Jurkat, Clone E6-1 (cell line): ENCODE data around the gene SULT4A1.

Source experiments
- DNase-seq: peaks from one replicate; pipeline ENCODE4 v3.0.0-alpha.2; 2011; ENCODE audit warnings: low read depth, low spot score
- H3K4me3 ChIP-seq: 2 replicates; pipeline ENCODE4 v1.5.1; 2011; ENCODE audit warnings: mild to moderate bottlenecking, low read length, control low read depth, moderate library complexity

SULT4A1 gene

DNA sequence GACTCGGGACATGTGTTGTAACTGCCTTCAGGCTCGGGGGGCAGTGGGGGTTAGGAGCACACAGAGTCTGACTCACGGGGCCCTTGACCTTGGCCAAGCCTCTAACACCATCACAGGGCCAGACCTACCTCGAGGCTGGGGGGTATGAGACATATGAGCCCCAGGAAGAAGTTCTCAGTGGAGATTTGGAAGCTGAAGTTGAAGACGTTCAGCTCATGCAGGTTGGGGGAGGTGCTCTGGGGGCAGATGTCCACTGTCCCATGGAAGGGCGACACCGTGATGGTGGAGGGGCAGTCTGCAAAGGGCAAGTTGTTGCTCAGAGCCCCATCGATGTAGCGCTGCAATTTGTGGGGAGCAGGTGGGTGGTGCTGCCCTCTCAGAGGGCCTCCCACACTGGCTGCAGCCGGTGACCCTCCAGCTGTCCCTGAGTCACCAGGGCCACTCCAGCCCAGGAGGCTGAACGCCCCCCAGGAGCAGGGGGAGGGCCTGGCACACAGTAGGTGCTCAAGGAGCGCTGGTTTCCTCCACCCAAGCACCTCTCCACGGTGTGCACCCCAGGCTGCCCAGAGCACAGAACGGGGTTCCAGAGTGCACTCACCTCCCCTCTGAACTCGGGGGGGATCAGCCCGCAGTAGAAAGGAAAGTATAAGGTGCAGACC is 27.0 kb upstream of the SULT4A1 start:
- DNase-seq: no peak
- H3K4me3 ChIP-seq: no peak overlapping the region

DNA sequence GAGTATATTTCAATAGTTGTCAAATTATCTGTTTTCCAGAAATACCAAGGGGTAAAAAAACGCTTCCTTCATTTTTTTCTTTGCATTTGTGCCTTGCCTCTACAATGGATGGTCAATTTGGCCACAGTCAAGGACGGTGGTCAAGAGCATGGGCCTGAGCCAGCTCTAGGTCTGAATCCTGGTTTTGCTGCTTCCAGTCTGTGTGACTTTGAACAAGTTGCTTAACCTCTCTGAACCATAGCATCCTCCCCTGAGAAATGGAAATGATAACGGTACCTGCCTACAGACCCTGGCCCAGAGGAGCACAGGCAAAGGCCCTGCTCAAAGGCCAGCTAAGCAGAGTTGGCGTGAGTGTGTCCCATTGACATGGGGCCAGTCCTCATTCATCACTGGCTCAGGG is 26.4 kb upstream of the SULT4A1 start:
- no peak overlapping the region for H3K4me3 ChIP-seq
- DNase-seq: no peak

DNA sequence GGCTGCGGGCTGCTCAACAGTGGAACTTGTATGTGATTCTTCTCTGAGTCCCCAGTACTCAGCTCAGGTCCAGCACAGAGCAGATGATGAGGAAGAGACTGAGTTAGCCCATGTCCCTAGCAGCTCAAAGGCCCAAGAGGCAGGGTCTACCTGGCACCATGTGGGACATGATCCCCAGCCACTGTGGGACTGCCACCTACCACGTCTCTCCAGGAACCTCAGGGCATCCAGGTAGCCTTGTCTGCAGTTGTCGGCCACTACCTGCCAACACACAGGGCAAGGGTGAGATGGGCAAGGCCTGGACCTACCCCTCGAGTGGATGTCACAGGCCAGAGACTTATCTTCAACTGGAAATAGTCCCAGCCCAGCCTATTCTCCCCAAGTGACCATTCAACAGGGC is 25.1 kb upstream of the SULT4A1 start:
- no peak for DNase-seq
- H3K4me3 ChIP-seq: no peak overlapping the region

DNA sequence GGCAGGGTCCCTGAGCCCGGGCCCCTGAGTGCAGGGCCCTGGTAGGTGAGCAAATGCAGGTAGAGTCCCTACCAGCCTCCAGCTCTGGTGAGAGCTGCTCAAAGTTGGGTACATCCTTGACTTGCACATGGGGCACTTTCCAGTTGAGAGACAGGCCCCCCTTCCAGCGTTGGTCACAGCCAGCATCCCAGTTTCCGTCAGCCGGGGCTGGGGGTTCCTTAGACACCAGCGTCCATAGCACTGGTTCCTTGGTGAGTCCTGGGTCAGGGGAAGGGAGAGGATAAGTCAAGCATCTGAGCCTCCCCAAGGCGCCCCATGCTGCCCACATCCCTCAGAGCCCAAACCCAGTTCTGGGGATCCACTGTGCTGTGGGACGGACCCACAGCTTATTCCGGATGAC is 23.9 kb upstream of the SULT4A1 start:
- no peak for DNase-seq
- H3K4me3 ChIP-seq: no peak overlapping the region

DNA sequence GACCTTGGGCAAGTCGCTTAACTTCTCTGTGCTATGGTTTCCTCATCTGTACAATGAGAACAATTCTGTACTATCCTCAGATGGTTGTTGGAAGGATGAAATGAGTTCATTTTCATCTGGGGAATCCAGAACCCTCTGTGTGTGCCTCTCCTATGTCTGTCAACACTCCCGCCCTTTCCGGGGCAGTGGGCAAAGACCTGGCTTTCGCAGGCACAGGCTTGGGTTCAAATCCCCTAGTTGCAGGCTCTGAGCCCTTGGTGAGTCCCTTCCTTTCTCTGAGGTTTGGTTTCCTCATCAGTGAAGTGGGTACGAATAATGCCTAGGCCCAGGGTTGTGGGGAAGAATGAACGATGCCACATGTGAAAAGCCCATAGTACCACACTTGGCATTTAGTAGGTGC is 23.5 kb upstream of the SULT4A1 start:
- no peak overlapping the region for H3K4me3 ChIP-seq
- DNase-seq: no peak

DNA sequence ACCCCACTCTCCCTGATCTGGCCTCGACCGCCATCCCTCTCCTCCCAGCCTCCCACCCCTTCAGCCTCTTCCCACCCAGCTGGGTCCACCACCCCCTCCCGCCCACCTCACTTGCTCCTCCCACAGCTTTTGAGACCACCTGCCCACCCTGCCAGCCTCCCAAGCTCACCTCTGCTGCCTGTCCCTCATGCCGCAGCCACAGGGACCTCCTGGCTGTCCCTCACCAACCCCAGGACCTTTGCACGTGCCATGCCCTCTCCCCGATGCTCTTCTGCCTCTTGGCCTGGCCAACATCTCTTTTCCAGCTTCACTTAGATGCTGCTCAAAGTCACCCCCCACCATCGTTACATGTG is 23.0 kb upstream of the SULT4A1 start:
- DNase-seq: no peak
- no peak overlapping the region for H3K4me3 ChIP-seq

DNA sequence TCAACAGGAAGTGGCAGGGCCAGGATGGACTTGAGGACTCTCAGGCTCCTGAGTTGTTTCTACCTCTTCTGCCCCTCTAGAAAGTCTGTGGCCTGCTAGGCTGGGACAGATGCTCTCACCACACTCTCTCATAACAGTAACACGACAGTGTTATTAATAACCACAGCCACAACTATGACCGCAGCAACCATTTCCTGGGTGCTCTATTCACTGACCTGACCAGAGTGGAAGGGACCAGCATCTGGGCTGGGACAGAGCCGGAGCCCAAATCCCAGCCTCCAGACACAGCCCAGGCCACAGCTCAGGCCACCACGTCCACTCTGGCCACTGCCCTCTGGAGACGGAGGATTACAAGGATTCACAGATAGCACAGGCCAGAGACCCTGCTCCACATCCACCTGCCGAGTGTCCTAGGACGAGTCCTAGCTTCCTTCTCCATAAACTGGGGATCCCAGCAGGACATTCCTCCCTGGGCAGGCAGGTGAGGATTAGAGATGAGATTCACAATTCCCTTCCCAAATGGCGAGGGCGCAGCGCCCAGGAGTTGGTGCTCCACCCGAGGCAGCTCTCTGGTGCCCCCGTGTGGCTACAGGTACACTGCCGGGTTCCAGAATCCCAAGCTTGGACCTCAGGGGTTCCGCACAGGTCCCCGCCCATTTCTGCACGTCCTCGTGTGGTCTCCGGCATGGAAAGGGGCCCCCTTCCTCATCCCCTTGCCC is 22.4 kb upstream of the SULT4A1 start:
- no peak overlapping the region for H3K4me3 ChIP-seq
- peak; percentile 10 for DNase-seq

DNA sequence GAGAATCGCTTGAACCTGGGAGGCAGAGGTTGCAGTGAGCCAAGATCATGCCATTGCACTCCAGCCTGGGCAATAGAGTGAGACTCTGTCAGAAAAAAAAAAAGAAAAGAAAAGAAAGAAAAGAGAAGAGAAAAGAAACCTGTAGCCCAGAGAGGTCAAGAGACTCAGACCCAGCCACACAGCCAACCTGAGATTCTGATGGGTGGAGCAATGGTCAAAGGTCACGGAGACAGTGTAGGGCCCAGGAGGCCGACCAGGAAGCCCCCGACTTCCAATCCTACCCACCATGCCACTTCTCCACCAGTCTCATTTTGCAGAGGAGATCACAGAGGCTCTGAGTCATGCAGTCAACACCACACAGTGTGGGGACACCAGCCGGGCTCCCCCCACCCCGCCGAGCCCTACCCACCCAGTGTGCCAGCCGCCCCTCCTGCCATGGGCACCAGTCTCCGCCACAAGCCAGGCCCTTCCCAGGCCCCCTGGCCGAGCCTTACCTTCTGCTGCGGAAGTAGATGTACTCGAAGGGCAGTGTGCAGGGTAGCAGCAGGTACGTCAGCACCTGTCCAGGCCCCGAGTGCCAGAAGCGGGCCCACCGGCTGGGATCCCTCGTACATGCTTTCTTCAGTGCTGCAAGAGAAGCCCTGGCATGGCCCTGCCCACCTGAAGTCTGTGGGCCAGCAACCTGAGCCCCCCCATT is 21.6 kb upstream of the SULT4A1 start:
- DNase-seq: no peak

DNA sequence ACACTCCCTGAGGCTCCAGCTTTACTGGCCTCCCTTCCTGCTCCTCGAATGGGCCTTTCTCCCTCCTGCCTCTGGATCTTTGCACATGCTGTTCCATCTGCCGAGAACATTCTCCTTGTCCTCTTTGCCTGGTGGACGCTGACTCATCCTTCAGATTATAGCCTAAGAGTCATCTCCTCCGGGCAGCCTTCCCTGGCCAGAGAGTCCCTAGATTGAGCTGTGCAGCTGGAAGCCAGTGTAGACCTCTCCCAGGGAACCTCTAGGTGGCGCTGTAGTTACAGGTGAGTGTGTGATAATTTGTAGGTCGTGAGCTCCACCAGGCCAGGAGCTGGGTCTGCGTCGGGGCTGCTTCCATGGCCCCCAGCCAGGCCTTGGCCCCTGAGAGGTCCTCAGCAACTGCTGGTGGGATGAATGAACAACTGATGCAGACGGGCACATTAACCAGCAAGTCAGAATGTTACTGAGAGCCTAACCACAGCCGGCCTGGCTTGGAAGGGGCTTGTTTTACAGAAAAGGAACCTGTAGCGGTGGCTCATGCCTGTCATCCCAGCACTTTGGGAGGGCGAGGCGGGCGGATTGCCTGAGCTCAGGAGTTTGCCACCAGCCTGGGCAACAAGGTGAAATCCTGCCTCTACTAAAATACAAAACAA is 20.8 kb upstream of the SULT4A1 start:
- no peak overlapping the region for H3K4me3 ChIP-seq
- DNase-seq: peak; percentile 56

More for the DNA sequence above, 21.6 kb upstream of the SULT4A1 start:
- H3K4me3 ChIP-seq: no peak overlapping the region

DNA sequence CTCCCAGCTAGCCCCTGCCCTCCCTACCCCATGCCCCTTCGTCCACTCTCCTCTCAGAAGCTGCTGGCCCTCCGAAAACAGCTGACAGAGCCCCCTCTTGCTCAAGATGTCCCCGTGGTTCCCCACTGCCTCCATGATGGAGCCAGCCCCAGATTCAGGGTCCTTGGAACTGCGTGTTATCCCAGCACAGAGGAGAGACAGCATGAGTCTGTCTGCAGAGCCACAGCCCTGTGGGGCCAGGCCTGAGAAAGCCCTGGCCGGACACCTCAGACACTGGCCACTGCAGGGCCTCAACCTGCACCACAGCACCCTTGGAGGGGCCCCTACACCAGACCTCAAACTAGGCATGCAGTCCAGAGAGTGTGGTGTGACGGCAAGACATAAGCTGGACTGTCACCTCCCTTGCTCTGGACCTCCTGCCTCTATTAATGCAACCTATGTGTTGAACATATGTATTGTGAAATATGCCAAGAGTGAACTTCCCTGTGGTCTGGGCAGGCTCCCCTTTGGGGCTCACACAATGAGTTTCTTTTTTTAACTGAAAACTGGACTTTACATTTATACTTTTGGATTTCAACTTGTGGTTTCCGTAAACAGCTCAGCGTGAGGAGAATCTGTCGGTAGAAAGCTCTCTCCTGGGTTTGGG is 19.9 kb upstream of the SULT4A1 start:
- H3K4me3 ChIP-seq: no peak overlapping the region
- no peak for DNase-seq

DNA sequence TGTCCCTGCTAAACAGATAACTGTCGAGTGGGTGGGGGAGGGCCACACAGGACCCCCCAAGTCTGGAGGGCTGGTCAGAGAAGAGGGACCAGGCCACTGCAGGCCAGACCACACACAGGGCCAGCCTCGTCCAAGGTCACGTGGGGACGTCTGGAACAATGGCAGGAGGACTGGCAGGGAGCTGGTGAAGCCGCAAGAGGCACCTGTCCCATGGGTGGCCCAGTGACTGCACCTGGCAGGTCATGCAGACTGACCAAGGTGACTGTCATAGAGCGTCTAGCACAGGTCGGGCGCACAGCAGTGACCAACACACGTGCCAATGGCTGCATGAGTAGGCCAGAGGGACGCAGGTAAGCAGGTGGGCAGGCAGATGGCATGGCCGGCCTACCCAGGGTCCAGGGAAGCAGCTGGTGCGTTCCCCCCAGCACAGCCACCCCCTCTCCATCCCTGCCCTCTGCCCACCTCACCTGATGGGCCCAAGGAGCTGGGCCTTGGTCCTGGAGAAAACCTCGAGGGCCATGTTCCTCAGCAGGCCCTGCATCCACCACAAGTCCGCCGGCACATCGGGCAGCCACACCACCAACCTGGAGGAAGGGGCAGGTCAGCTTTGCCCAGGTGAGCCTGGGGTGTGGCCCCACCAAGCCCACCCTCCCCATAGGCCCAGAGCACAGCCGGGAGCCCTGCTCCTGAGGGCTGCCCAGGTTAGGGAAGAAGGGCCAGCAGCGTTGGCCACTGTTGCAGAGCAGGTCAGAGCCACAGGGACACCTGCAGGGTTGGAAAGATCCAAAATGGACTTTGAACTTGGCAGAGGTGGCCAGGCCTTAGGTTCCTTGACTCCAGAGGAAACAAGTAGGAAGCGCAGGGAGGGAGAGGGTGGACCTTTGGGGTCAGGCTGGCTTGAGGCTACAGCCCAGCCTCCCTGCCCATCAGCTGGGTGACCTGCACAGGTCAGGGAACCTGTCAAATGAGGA is 19.1 kb upstream of the SULT4A1 start:
- no peak overlapping the region for H3K4me3 ChIP-seq
- no peak for DNase-seq

DNA sequence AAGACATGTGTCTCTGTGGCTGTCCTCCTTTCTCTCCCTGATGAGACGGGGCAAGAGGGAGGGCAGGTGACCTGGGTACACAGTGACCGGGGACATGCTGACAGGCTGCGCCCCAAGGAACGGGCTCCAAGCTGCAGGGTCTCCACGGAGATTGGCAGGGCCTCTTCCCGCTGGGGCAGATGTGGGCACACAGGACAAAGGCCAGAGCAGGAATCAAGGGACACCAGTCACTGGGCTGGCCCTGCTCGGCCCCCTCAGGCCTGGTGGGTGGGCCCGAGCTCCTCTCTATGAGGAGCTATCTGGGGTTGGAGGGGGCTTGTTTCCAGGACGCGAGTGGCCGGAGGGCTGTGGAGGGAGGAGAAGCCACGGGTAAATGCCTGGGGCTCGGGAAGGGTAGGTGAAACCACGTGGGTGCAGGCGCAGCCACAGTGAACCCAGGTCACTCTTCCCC is 18.3 kb upstream of the SULT4A1 start:
- H3K4me3 ChIP-seq: no peak overlapping the region
- DNase-seq: no peak

DNA sequence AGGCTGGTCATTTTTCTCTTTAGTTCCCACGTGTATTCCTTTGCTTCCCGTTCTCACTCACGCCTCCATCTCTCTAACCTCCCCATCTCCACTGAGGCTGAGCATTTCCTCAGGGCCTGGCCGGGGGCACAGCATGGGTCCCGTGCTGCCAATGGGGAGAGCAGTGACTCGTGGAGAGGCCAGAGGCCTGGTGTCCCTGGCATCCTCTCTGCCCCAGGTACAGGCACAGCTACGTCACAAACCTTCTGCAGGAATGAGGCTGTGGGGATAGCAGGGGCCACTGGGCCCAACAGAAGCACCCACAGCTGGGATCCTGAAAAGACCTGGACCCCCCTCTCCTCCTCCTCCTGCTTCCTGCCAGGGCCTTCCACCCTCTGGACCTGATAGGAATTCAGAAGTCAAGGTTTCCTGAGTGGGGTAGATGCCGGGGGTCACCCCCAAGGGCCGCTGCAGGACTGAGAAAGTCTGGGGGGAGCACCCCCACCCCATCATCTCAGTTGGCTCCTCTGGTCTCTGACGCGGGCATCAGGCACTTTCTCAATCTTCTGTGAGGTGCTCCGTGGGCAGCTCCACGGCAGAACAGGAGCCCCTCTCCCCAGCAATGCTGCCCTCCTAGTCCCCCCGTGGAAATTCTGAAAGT is 17.7 kb upstream of the SULT4A1 start:
- no peak overlapping the region for H3K4me3 ChIP-seq
- DNase-seq: no peak

DNA sequence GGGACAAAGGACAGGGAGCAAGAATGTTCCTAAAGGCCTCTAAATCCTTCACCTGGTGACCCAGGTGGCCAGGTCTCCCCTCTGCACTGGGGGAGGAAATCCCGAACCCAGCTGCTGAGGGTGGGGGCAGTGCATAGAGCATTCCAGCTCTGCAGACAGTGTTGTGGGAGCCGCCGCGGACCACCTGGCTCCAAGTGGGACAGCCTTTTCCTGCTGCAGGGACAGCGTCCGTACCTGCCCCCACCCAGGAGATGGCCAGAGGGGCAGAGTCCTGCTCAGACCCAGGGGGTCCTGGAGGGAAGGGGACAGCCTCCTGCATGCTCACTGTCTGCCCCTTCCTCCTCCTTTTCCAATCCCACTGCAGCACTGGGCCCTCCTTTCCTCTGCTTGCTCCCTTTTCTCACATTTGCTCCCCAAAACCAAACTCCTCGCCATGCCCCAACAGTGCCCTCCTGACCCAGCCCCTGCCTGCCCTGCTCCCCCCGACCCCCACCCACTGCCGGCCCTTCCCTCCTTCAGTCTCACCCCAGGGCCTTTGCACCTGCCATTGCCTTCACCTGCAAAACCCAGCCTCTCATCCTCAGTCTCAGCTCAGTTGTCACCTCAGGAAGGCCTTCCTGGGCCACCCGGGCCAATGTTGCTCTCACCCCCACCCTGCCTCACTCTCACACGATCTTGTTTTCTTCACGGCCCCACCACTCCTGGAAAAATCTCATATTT is 16.7 kb upstream of the SULT4A1 start:
- DNase-seq: no peak
- H3K4me3 ChIP-seq: no peak overlapping the region

DNA sequence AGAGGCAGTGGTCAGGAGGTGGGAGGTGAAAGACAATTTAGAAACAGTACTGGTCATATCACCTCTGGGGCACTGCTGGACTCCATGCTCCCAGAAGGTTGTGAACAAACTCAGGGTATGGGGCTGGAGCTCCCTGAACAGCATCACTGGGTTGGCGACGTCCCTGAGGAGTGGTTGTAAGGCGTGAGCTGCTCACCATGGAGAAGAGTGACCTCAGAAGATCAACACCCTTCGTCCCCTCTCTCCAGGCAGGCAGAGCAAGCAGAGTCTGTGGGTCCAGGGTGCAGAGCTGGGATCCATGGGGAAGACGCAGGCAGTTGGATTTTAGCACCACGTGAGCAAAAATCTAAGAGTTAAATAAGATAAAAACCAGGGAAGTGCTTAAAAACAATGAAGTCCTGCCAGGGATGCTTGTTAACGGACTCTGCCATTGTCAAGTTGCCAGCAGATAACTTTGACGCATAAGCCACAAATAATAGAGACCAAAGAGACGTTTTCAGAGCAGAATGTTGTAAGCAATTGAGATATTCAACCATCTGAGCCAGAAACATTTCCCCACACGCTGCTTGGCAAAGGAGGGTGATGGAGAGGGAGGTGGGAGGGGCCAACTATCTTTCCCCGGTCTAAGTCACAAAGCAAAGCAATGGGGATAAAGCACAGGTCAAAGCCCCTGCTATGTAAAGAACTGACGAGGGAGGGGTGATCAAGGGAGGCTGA is 15.9 kb upstream of the SULT4A1 start:
- no peak overlapping the region for H3K4me3 ChIP-seq
- DNase-seq: no peak

DNA sequence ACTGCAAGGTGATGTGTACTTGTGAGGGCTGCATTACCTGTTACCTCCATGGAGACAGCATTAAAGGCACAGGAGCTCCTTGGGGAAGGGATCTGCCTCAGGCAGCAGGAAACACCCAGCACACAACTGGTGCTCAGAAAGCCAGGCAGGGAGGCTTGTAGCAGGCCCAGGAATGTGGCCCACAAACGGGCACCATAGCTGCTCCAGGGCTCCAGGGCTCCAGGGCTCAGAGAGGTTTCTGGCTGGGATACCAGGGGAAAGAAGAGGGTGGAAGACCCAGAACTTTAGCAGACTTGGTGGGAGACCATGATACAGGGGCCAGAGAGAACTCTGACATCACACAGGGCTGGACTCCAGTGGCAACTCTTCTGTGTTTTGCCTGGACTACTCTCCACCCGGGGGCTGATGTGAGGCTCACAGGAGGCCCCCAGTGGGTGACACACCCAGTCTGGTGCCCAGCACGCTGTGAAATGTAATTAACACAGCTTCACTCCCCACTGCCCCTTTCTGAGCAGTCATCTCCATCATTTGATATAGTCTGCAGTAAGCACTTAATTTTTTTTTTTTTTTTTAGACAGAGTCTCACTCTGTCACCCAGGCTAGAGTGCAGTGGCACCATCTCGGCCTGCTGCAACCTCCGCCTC is 14.7 kb upstream of the SULT4A1 start:
- DNase-seq: no peak
- no peak overlapping the region for H3K4me3 ChIP-seq
